Measurements from ENCODE around the gene STK39.

GRCh38 chr2:168200930-168201583 lies 46.3 kb downstream of the STK39 start:
- TF ChIP-seq POLR2AphosphoS5 (IDR thresholded peaks at IDR 0.05) (no peak), CTCF (IDR thresholded peaks at IDR 0.05; ENCODE audit: poor library complexity, severe bottlenecking) (no peak), REST (IDR thresholded peaks at IDR 0.05; ENCODE audit: borderline replicate concordance) (no peak), EP300 (conservative IDR thresholded peaks at IDR 0.05; ENCODE audit: poor library complexity, severe bottlenecking) (no peak), EZH2 (IDR thresholded peaks at IDR 0.05; ENCODE audit: borderline replicate concordance, insufficient read depth, low read length, poor library complexity, severe bottlenecking) (no peak)
